NT2/D1 (cell line): Measurements from ENCODE around the gene MAST4.

Experiments
- DNase-seq: peaks from one replicate; pipeline ENCODE4 v3.0.0-alpha.2; 2011; ENCODE audit warnings: low read depth, low spot score
- H3K27me3 ChIP-seq: 2 replicates; pipeline ENCODE4 v1.6.0; 2011; ENCODE audit warnings: mild to moderate bottlenecking; ENCODE audit not compliant: insufficient read length, insufficient read depth
- H3K36me3 ChIP-seq: 2 replicates; pipeline ENCODE4 v1.6.1; 2011; ENCODE audit warnings: mild to moderate bottlenecking, low read length, mixed read lengths; ENCODE audit not compliant: insufficient read depth, insufficient read length
- H3K4me1 ChIP-seq: 2 replicates; pipeline ENCODE4 v1.5.1; 2011; ENCODE audit not compliant: insufficient read depth, insufficient read length
- H3K4me3 ChIP-seq: 2 replicates; pipeline ENCODE4 v1.5.1; 2011; ENCODE audit warnings: low read depth; ENCODE audit not compliant: insufficient read length
- H3K9ac ChIP-seq: 2 replicates; pipeline ENCODE4 v1.6.0; 2011; ENCODE audit warnings: low read depth; ENCODE audit not compliant: insufficient read length
- H3K9me3 ChIP-seq: 2 replicates; pipeline ENCODE4 v1.5.1; 2011; ENCODE audit warnings: mild to moderate bottlenecking, low read length; ENCODE audit not compliant: insufficient read depth
- SUZ12 ChIP-seq: IDR thresholded peaks from 2 replicates; pipeline ENCODE4 v1.6.1; 2011; ENCODE audit not compliant: insufficient read length, insufficient read depth; ENCODE audit errors: extremely low read depth
- YY1 ChIP-seq: IDR thresholded peaks from 2 replicates; pipeline ENCODE4 v1.6.1; 2011; ENCODE audit not compliant: insufficient read length, insufficient read depth
- ZNF274 ChIP-seq: IDR thresholded peaks from 2 replicates; pipeline ENCODE4 v1.6.1; 2011; ENCODE audit warnings: mild to moderate bottlenecking, low read depth, low read length

The MAST4 gene

DNA sequence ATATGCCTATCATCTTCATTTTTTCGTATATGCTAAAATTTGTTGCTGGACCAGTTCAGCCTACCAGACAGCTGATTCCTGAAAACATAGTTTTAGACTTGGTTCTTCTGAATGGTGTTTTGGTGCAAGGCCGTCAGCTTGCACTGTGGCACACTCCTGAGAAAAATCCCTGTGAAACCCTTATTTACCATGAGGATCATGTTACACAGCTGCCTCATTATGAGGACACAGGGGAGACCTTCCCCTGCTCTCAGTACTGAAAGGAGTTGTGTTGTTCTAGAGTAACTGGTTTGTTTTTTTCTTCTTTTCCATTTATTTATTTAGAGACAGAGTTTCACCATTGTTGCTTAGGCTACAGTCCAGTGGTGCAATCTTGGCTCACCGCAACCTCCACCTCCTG lies 37.6 kb downstream of the MAST4 start:
- H3K36me3 ChIP-seq = no peaks in the 10 kb centered on the region
- no peak for DNase-seq

DNA sequence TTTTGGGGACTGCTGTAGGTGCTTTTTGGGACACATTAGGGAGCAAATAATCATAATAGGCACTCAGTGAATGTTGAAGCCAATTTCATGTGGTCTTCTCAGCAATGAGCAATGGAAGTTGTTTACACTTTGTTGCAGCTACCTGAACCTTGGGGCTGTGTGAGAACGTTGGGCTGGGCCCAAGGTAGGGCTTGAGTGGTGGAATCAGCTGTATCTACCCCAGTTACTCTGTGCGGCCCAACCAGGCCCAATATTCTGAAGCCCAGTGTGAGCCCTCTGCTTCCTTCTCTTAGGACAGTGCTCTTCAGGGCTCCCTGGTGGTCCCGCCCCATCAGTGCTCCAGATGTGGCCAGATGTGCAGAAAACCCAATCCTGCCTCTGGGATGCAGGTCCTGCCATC lies 38.4 kb downstream of the MAST4 start:
- Histone ChIP-seq H3K27me3 (no peaks in the 10 kb centered on the region), H3K4me3 (no peak overlapping the region), H3K36me3 (no peaks in the 10 kb centered on the region), H3K9ac (no peak overlapping the region), H3K4me1 (no peaks in the 10 kb centered on the region), H3K9me3 (no peaks in the 10 kb centered on the region)
- no peak for DNase-seq
- TF ChIP-seq YY1 = no peak
- no peak for TF ChIP-seq ZNF274
- TF ChIP-seq SUZ12 = no peak

More for the DNA sequence above, 37.6 kb downstream of the MAST4 start:
- Histone ChIP-seq H3K4me1 (no peaks in the 10 kb centered on the region), H3K4me3 (no peak overlapping the region), H3K9me3 (no peaks in the 10 kb centered on the region), H3K9ac (no peak overlapping the region), H3K27me3 (no peaks in the 10 kb centered on the region)
- TF ChIP-seq YY1 (no peak), SUZ12 (no peak), ZNF274 (no peak)

DNA sequence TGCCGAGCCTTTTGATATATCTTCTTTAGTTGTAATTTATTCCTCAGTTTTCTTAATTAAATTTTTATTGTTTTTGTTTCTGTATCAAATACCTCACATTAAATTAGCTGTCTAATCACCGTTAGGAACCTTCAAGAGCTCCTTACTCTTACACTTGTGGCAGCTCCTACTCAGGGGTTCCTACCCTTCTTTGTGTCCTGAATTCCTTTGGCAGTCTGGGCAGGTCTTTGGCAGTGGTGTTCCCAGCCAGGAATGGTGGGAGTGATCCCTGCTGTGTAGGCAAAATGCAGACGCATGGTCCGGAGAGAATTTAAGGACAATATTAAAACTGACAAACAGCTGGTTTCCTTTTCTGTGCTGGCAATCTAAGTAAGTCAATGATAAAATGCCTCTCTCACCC lies 41.8 kb downstream of the MAST4 start:
- Histone ChIP-seq H3K9me3 (no peaks in the 10 kb centered on the region), H3K36me3 (no peaks in the 10 kb centered on the region), H3K4me1 (no peaks in the 10 kb centered on the region), H3K9ac (no peak overlapping the region), H3K4me3 (no peak overlapping the region), H3K27me3 (no peaks in the 10 kb centered on the region)
- TF ChIP-seq YY1 (no peak), SUZ12 (no peak), ZNF274 (no peak)
- no peak for DNase-seq

DNA sequence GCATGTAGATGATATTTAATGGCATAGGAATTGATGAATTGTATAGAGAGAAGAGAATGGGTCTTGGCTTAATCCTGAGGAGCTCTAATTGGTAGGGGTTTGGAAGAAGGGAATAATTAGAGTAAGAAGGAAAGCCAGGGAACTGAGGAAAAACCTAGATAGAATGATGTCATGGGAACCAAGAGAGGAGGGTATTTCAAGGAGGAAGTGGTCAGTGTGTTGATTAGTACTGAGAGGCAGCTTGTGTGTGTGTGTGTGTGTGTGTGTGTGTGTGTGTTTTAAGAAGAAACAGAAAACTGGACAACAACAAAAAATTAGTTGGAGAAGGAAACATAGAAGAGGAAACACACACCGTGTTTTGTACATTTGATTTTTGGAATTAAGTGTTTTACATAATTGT lies 42.8 kb downstream of the MAST4 start:
- Histone ChIP-seq H3K36me3 (no peaks in the 10 kb centered on the region), H3K4me3 (no peak overlapping the region), H3K9ac (no peak overlapping the region), H3K4me1 (no peaks in the 10 kb centered on the region), H3K9me3 (no peaks in the 10 kb centered on the region), H3K27me3 (no peaks in the 10 kb centered on the region)
- DNase-seq = no peak
- TF ChIP-seq YY1 (no peak), ZNF274 (no peak), SUZ12 (no peak)

DNA sequence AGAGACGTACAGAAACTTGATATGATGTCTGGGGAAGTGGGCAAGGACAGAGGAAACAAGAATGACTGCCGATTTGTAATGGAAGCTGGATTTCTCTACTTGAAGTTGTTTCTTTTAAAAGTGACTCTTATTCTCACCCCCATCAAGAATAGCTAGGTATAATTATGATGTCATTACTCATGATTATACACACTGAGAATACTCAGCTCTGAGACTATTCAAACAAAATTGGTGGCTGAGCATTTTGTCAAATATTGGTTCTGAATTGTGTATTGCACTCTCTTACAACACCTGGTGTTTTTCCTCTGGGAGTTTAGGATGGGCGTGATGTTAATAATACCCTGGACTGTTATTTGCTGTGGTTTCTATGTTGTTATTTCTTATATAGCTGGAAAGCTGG lies 46.3 kb downstream of the MAST4 start:
- TF ChIP-seq YY1 = no peak
- no peak for TF ChIP-seq SUZ12
- TF ChIP-seq ZNF274 = no peak
- no peak for DNase-seq
- Histone ChIP-seq H3K36me3 (no peaks in the 10 kb centered on the region), H3K4me1 (no peaks in the 10 kb centered on the region), H3K9ac (no peak overlapping the region), H3K9me3 (no peaks in the 10 kb centered on the region), H3K27me3 (no peaks in the 10 kb centered on the region), H3K4me3 (no peak overlapping the region)

DNA sequence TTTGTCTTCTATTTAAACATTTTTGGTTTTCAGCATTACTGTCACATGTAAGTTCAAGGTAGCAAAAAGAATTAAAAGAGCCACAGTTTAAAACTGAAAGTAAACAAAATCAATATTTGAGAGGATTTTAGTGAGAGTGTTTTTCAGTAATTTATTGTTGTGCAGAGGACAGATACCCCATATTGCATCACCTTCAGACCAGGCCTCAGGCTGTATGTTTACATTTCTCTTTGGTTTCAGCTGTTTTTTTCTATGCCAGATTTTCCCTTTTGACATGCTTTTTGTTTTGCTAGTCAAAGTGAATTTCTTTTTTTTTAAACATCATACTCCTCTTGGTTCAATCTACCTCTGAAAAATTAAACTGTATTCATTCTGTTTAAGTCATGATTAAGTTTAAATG lies 47.2 kb downstream of the MAST4 start:
- Histone ChIP-seq H3K4me3 (no peak overlapping the region), H3K36me3 (no peaks in the 10 kb centered on the region), H3K4me1 (no peaks in the 10 kb centered on the region), H3K9me3 (no peaks in the 10 kb centered on the region), H3K27me3 (no peaks in the 10 kb centered on the region), H3K9ac (no peak overlapping the region)
- TF ChIP-seq SUZ12 = no peak
- no peak for TF ChIP-seq YY1
- TF ChIP-seq ZNF274 = no peak
- DNase-seq = no peak

DNA sequence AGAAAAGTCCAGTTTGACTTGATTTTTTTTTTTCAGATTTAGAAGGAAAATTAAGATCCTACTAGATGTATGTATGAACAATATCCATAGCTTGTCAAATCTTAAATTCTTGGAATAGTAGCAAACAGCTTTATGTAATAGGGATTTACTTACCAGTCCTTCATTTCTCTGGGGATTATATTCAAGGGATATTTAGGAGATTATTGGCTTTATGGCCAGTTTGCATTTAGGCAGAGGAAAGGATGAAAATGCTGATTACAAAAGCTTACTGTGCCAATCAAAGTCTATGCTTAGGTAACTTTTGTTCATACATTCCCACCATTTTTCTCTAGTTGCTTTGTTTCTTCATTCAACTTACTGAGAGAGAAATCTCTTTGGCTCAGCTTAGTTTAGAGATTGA lies 47.9 kb downstream of the MAST4 start:
- Histone ChIP-seq H3K27me3 (no peaks in the 10 kb centered on the region), H3K9me3 (no peaks in the 10 kb centered on the region), H3K36me3 (no peaks in the 10 kb centered on the region), H3K9ac (no peak overlapping the region), H3K4me1 (no peaks in the 10 kb centered on the region), H3K4me3 (no peak overlapping the region)
- TF ChIP-seq SUZ12 = no peak
- no peak for TF ChIP-seq ZNF274
- no peak for TF ChIP-seq YY1
- no peak for DNase-seq

DNA sequence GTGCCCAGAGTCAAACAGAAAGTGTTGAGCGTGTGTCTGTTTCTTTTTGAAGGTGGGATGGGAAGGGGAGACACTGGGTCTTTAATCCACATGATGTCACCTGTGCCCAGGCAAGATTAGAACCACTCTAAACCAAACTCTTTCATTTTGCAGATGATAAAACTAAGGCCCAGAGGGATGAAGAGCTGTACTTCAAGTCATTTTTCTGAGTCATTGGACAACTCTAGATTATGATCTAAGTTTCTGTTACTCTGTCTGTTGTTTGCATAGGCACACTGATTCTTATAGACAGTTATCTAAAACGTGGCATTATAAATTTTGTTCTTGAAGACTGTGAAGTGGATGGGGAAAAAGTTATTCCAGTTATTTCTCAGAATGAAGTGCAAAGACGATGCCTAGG lies 48.8 kb downstream of the MAST4 start:
- no peak for DNase-seq
- no peak overlapping the region for H3K9ac ChIP-seq
- H3K9me3 ChIP-seq = no peaks in the 10 kb centered on the region
- no peak for TF ChIP-seq ZNF274
- no peak for TF ChIP-seq YY1
- TF ChIP-seq SUZ12 = no peak
- H3K36me3 ChIP-seq = no peaks in the 10 kb centered on the region
- H3K4me1 ChIP-seq = no peaks in the 10 kb centered on the region
- no peaks in the 10 kb centered on the region for H3K27me3 ChIP-seq
- H3K4me3 ChIP-seq = no peak overlapping the region
